HS-27A (cell line): ENCODE measurements around the gene DSN1.

ENCODE experiments used
- DNase-seq: peaks from one replicate; pipeline ENCODE4 v3.0.0-alpha.2; 2012; ENCODE audit warnings: low read depth, missing footprints

DSN1 gene

GRCh38 chr20:36795691-36796090 is 22.1 kb upstream of the DSN1 start:
- no peak for DNase-seq

- no peak for DNase-seq
These were observed 20.5 kb upstream of the DSN1 start for GRCh38 chr20:36794116-36794474.

GRCh38 chr20:36793294-36794115 is 19.9 kb upstream of the DSN1 start:
- DNase-seq = no peak

- DNase-seq = peak; percentile 24
These were observed 18.9 kb upstream of the DSN1 start for GRCh38 chr20:36792422-36792821.

GRCh38 chr20:36791862-36792261 is 18.3 kb upstream of the DSN1 start:
- no peak for DNase-seq

GRCh38 chr20:36786663-36787062 is 13.1 kb upstream of the DSN1 start:
- no peak for DNase-seq

- no peak for DNase-seq
These were observed 12.7 kb upstream of the DSN1 start for GRCh38 chr20:36786246-36786645.

GRCh38 chr20:36785308-36785707 is 11.7 kb upstream of the DSN1 start:
- no peak for DNase-seq

GRCh38 chr20:36784900-36785299 is 11.3 kb upstream of the DSN1 start:
- no peak for DNase-seq

- no peak for DNase-seq
These were observed 10.6 kb upstream of the DSN1 start for GRCh38 chr20:36784116-36784515.

- DNase-seq = no peak
These were observed 6.1 kb upstream of the DSN1 start for GRCh38 chr20:36779656-36780025.

- no peak for DNase-seq
These were observed 5.5 kb upstream of the DSN1 start for GRCh38 chr20:36778831-36779655.

GRCh38 chr20:36777576-36777975 is 4.0 kb upstream of the DSN1 start:
- no peak for DNase-seq

GRCh38 chr20:36777167-36777566 is 3.6 kb upstream of the DSN1 start:
- DNase-seq = no peak

GRCh38 chr20:36775826-36776225 is 2.3 kb upstream of the DSN1 start:
- DNase-seq = no peak

GRCh38 chr20:36775196-36775595 is 1.6 kb upstream of the DSN1 start:
- DNase-seq = no peak

GRCh38 chr20:36773107-36773596 is 411 bp downstream of the DSN1 start:
- DNase-seq = no peak

GRCh38 chr20:36770680-36771079 is 2.9 kb downstream of the DSN1 start:
- no peak for DNase-seq

- no peak for DNase-seq
These were observed 4.7 kb downstream of the DSN1 start for GRCh38 chr20:36768768-36769430.

- no peak for DNase-seq
These were observed 12.4 kb downstream of the DSN1 start for GRCh38 chr20:36761125-36761524.

GRCh38 chr20:36760647-36761046 is 12.9 kb downstream of the DSN1 start:
- no peak for DNase-seq

GRCh38 chr20:36758276-36758675 is 15.3 kb downstream of the DSN1 start:
- no peak for DNase-seq

- no peak for DNase-seq
These were observed 17.1 kb downstream of the DSN1 start for GRCh38 chr20:36756496-36756895.
